Measurements from ENCODE around the gene DRGX. TPM values are rescaled to one million over a fixed set of nuclear protein-coding genes. Genes with fewer than 3 reads are reported as not detected.

Gene DRGX
- total and polyA plus RNA-seq, 8 donors: 0.45 TPM; not detected in 7

DNA sequence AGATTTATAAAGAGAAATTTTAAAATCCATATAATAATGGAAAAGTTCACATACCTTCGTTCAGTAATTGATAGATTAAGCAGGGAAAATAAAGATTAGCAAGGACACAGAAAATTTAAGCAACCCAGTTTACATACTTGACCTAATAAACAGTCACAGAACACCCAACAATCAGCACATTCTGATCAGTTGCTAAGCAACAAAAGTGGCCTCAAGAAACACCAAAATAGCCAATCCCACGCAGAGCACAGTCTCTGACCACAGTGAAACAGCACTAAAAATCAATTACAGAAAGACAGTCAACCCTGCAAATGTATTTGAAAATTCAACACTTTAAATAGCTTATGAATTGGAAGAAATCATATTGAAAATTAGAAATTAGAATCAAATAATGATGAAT lies 39.3 kb upstream of the DRGX start:
- intact Hi-C loops (cut with DNase I): no loop called here
- ATAC-seq (no peak), DNase-seq (no peak)
- no peak for TF ChIP-seq CTCF (IDR thresholded peaks at IDR 0.05)
- no peak overlapping the region for H3K4me3 ChIP-seq
- H3K27ac ChIP-seq: no peak overlapping the region
- no peaks in the 10 kb centered on the region for H3K36me3 ChIP-seq
- H3K4me1 ChIP-seq: no peaks in the 10 kb centered on the region
- peaks cover 0 to 8% of the 10 kb centered on the region in 2 donors for H3K9me3 ChIP-seq
- no peaks in the 10 kb centered on the region for H3K27me3 ChIP-seq

GRCh38 chr10:49433069-49433468 lies 37.2 kb upstream of the DRGX start:
- Histone ChIP-seq H3K4me1 (no peaks in the 10 kb centered on the region), H3K27ac (no peak overlapping the region), H3K27me3 (no peaks in the 10 kb centered on the region), H3K4me3 (no peak overlapping the region), H3K9me3 (peaks cover 0 to 8% of the 10 kb centered on the region in 2 donors), H3K36me3 (no peaks in the 10 kb centered on the region)
- intact Hi-C loops (cut with DNase I): no loop called here
- DNase-seq (no peak), ATAC-seq (no peak)
- TF ChIP-seq CTCF (IDR thresholded peaks at IDR 0.05): no peak

DNA sequence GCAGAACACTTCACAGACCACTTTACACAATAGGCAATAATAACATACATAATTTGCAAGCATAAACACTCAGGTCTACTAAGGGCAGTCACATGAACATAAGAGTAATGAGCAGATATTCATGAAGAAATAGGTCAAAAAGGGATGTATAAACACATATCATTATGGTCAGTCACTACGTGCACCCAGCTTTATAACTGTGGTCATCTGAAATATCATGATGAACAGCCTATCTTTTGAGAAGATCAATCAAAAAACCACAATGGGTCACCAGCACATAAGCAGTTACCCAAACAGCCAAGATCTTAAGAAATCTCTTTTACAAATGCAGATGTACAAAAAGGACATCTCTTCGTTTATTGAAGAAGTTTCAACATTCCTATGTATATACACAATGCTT lies 35.5 kb upstream of the DRGX start:
- ATAC-seq: no peak

DNA sequence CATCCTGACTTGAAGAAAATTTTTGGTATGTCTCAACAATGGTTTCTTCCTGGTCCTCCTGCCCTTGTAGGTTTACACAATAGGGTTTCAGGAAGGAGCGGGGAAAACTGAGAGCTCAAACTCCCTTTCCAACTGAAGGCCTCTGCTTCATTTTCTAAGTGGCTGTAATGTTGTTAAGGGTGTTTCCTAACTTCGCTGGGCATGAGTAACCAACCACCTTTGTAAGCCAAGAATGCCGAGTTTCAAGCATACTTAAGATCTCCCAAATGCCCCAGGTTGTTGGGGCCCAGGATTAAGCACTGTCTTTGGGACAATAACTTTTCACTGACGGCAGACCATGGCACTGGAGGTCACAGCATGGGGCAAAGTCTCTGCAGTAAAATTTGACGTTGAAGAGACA lies 33.6 kb upstream of the DRGX start:
- DNase-seq: no peak
- no peak overlapping the region for H3K4me3 ChIP-seq
- TF ChIP-seq CTCF (IDR thresholded peaks at IDR 0.05): no peak
- H3K4me1 ChIP-seq: no peaks in the 10 kb centered on the region
- no peak overlapping the region for H3K27ac ChIP-seq
- intact Hi-C loops (cut with DNase I): no loop called here
- no peaks in the 10 kb centered on the region for H3K27me3 ChIP-seq
- no peaks in the 10 kb centered on the region for H3K36me3 ChIP-seq
- ATAC-seq: peak; percentile 73
- H3K9me3 ChIP-seq: peaks cover 0 to 24% of the 10 kb centered on the region in 2 donors

More for the DNA sequence above, 35.5 kb upstream of the DRGX start:
- Histone ChIP-seq H3K27me3 (no peaks in the 10 kb centered on the region), H3K27ac (no peak overlapping the region), H3K4me1 (no peaks in the 10 kb centered on the region), H3K9me3 (peaks cover 0 to 8% of the 10 kb centered on the region in 2 donors), H3K4me3 (no peak overlapping the region), H3K36me3 (no peaks in the 10 kb centered on the region)
- intact Hi-C loops (cut with DNase I): no loop called here
- TF ChIP-seq CTCF (IDR thresholded peaks at IDR 0.05): no peak
- no peak for DNase-seq

GRCh38 chr10:49426490-49427360 lies 30.8 kb upstream of the DRGX start:
- no peak overlapping the region for H3K4me3 ChIP-seq
- no peaks in the 10 kb centered on the region for H3K27me3 ChIP-seq
- peaks cover 0 to 16% of the 10 kb centered on the region in 2 donors for H3K9me3 ChIP-seq
- no peak for TF ChIP-seq CTCF (IDR thresholded peaks at IDR 0.05)
- H3K4me1 ChIP-seq: no peaks in the 10 kb centered on the region
- no peaks in the 10 kb centered on the region for H3K36me3 ChIP-seq
- intact Hi-C loops (cut with DNase I): no loop called here
- no peak overlapping the region for H3K27ac ChIP-seq
- ATAC-seq (peak; percentile 74), DNase-seq (no peak)

Measured in left lung (tissue), 10 donors.